SKM-1 (cell line): Measurements from ENCODE around the gene NOP14.
"Not testable (repeated sequence)": the region's sequence is repeated elsewhere in the genome, so short reads cannot be mapped to it uniquely, and the experiment has no call there.

Experiments
- DNase-seq: peaks from one replicate; lab custom pipeline; 2025; ENCODE audit not compliant: unreplicated experiment; lab: John Stamatoyannopoulos, UW

The NOP14 gene

GRCh38 chr4:2943364-2944090 lies 19.7 kb downstream of the NOP14 start:
- DNase-seq: no peak

- no peak for DNase-seq
Measured at GRCh38 chr4:2942532-2943363, 20.5 kb downstream of the NOP14 start.

- DNase-seq: no peak
Measured at GRCh38 chr4:2942037-2942531, 21.1 kb downstream of the NOP14 start.

GRCh38 chr4:2941138-2942036 lies 21.8 kb downstream of the NOP14 start:
- no peak for DNase-seq

- DNase-seq: no peak
Measured at GRCh38 chr4:2940267-2941137, 22.7 kb downstream of the NOP14 start.

GRCh38 chr4:2939383-2940243 lies 23.6 kb downstream of the NOP14 start:
- DNase-seq: no peak

GRCh38 chr4:2938906-2939305 lies 24.3 kb downstream of the NOP14 start:
- DNase-seq: no peak

GRCh38 chr4:2938411-2938810 lies 24.8 kb downstream of the NOP14 start:
- not testable (repeated sequence) for DNase-seq

- no peak for DNase-seq
Measured at GRCh38 chr4:2937986-2938385, 25.2 kb downstream of the NOP14 start.

GRCh38 chr4:2937146-2937857 lies 25.9 kb downstream of the NOP14 start:
- no peak for DNase-seq

GRCh38 chr4:2936773-2937145 lies 26.4 kb downstream of the NOP14 start:
- DNase-seq: no peak

GRCh38 chr4:2935762-2936743 lies 27.2 kb downstream of the NOP14 start:
- DNase-seq: no peak

GRCh38 chr4:2934813-2935761 lies 28.1 kb downstream of the NOP14 start:
- peak; percentile 75 for DNase-seq

- DNase-seq: peak; percentile 60
Measured at GRCh38 chr4:2934077-2934812, 29.0 kb downstream of the NOP14 start.

GRCh38 chr4:2933566-2934076 lies 29.6 kb downstream of the NOP14 start:
- DNase-seq: no peak
